Dedifferentiated amniotic fluid mesenchymal stem cell (primary cell): ENCODE results near the gene PWP2.
"Not testable (repeated sequence)": the region's sequence is repeated elsewhere in the genome, so short reads cannot be mapped to it uniquely, and the experiment has no call there.

Experiments
- DNase-seq: peaks from one replicate; pipeline ENCODE4 v3.0.0-alpha.2; 2016; ENCODE audit errors: extremely low spot score

Gene PWP2

DNA sequence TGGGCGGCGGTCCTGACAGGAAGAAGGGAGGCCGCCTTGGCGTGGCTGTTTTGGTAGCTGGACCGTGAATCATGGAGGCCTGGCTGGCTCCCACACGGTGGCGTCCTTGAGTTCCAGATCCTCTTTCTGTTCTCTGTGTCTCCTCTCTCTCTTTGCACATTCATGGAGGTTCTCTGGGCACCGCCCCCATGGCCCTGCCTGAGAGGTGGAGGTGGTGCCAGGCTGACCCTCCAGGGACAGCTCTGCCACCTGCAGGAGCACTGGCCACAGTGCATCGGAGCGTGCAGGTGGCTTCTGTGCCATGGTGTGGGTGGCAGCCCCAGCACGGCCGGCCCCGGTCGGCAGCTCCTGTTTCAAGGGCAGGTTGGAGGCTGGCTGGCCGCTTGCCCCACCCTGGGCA is 30.8 kb downstream of the PWP2 start:
- DNase-seq, result not testable (repeated sequence)

DNA sequence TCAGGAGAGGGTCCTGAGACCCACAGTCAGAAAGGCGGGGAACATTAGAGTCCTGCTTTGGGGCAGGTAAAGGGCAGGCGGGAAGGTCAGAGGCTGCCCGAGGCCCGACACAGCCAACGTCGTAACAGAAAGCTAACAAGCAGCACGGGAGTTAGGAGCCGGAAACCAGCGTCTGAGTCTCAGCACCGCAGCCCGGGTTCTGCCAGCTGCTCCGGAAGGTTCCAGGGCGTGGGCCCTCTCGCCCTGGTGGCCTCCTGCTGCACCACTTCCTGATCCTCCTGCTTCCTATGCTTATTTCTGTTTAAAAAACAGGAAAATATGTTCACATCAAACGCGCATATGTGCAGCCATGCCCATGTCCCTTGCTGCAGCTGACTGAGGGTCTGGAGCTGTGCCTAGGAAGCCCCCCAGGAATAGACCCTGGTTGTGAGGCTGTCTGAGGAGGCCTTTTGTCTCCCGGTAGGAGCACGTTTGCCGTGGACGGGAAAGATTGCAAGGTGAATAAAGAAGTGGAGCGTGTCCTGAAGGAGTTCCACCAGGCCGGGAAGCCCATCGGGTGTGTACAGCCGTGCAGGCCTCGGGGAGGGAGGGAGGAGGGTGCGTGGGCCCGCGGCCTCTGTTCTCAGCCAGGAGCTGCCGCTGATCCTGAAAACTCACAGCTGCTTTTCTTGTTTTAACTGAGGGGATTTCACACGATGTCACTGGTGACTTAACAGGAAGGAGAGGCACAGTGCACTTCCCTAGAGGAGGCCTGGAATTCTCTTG is 32.8 kb downstream of the PWP2 start:
- not testable (repeated sequence) for DNase-seq

DNA sequence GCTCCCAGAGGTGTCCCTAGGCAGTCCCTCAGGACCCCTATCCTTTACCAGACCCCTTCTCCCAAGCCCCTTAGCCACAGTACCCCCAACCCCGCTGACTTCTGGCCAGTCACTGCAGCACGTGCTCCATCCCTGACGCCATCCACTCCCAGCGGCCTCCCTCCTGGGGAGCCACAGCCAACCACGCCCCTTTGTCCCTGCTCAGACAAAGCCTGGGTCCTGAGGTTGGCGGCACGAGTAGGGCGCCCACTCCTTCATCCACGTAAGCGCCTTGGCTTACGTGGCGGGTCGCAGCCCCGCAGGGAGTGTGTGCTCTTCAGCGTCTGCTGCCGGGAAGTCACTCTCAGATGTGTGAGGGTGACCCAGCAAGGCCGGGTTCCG is 33.3 kb downstream of the PWP2 start:
- not testable (repeated sequence) for DNase-seq

DNA sequence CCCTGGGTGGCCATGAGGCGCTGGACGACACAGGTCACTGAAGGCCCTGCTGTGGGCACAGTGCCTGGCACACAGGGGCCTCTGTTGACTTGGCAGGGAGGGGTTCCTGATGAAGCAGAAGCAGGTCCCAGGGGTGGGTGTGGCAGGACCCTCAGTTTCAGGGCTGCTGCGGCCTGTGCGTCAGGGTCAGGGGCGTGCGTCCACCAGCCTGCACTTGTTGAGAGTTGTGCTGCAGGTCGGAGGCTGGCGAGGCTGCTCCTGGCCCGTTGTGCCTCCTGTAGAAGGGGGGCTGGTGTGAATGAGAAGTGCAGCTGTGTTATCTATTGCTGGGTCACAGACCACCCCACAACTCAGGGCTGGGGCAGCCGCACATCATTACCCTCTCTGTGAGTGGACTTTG is 35.3 kb downstream of the PWP2 start:
- DNase-seq, result not testable (repeated sequence)

DNA sequence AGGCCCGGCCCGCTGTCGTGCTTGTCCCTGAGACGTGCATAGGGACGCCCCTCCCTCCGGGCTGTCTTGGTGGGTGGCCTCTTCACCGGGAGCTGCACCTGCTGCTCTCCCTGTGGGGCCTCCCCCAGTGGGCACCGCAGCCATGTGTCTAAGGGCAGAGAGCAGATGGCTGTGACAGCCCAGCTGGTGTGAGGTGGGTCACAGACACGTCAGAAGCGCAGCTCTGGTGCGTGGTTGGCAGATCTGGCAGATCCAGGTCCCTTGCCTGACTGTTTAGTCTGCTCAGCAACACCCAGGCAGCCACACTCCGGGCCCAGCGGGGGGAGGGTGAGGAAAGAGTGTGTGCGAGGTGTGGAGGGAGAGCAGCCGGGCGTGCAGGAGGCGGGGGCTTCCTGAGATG is 36.2 kb downstream of the PWP2 start:
- DNase-seq, result not testable (repeated sequence)

DNA sequence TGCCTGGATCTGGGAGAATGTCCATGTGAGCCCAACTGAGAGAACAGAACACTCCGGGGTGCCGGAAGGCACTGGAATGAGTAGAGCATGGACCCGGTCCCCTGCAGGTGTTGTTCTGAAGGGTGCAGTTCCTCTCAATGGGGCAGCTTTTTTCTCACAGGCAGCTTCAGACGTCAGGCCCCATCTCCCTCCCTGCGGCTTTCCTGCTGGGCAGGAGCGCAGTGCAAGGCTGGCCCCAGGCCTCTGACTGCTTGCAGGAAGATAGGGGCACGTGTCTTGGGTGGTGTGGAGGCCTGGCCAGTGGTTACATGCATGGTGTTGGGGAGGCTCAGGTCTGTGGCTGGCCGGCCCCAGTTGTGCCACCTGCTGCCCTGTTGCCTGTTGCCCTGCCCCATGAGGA is 36.8 kb downstream of the PWP2 start:
- not testable (repeated sequence) for DNase-seq

DNA sequence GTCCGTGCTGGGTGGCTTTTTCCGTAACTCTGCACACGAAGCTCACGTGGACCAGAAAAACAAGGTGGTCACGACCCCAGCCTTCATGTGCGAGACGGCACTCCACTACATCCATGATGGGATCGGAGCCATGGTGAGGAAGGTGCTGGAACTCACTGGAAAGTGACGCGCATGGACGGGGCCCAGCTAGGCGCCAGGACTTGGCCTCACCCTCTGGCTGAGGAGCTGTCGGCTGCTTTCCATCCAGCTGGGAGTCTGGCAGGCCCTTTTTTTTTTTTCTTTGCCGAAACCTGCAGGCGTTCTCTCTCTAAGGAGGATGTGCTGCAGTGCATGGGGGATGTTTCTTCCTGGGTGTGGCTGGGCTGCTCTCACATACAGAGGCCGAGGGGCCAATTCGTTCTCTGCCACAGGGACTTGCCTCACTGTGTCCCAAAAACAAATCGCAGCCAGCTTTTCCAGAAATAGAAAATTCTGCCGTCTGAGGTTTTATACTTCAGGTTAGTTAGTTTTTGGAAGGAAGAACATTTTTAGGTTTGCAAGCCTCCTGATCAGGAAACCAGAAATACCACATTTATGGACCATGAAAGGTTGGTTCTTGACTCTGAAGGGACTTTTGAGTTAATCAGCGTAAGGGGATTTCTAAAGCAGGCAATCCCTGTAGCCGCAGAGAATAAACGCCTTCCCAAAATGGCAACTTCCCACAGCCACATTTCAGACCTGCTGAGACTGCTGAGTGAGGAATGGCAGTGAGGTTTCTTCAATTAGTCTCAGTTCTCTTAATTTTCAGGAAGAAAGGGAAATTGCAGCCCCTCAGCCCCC is 37.8 kb downstream of the PWP2 start:
- DNase-seq, result not testable (repeated sequence)

DNA sequence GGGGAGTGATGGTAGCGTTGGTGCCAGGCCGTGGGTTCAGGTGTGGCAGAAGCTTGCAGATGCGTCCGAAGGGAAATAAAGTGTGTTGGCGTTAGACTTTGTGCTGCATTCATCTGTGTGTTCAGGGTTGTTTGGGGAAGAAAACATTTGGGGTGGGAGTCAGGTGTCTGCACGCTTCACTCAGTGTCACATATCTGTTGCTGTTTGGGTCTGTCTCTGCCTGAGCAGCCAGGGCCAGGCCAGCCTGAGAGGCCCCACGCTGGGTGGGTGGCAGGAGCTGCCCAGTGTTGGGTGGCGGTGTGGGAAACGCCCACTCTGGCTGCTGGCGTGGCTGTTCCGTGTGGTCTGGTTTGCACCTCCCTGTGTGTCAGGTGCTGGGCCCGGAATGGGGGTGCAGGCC is 38.4 kb downstream of the PWP2 start:
- not testable (repeated sequence) for DNase-seq

DNA sequence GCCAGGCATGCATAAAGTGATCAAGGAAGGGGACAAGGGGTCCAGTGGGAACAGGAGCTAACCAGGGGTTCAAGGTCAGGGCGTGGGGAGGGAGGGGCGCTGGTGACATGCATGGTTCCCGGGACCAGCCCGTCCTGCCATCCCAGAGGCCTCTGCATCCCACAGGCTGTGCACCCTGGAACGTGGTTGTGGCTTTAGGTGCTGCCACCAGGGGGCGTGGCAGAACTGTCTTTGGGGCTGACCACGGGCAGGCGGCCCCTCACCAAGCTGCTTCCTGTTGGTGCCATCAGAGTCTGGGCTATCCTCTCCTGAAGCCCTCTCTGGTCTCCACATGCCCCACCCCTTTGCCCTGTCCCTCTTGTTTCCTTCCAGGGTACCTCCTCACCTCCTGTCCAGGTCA is 39.9 kb downstream of the PWP2 start:
- DNase-seq, result not testable (repeated sequence)

DNA sequence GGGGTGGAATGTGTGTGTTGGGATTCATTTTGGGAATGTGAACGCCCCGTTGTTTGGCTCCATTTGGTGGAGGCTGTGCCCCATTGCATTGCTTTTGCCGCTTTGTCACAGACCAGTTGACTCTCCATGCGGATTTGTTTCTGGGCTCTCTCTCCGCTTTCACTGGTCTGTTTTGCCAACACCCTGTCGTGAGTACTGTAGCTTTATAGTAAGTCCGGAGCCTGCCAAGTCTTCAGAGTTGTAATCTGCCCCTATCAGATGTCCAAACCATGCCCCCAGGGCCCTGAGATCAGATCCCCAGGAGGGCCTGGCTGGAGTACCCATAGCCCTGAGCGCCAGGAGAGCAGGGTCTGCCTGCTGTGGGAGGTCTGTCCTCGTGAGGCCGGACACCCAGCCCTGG is 43.1 kb downstream of the PWP2 start:
- not testable (repeated sequence) for DNase-seq

DNA sequence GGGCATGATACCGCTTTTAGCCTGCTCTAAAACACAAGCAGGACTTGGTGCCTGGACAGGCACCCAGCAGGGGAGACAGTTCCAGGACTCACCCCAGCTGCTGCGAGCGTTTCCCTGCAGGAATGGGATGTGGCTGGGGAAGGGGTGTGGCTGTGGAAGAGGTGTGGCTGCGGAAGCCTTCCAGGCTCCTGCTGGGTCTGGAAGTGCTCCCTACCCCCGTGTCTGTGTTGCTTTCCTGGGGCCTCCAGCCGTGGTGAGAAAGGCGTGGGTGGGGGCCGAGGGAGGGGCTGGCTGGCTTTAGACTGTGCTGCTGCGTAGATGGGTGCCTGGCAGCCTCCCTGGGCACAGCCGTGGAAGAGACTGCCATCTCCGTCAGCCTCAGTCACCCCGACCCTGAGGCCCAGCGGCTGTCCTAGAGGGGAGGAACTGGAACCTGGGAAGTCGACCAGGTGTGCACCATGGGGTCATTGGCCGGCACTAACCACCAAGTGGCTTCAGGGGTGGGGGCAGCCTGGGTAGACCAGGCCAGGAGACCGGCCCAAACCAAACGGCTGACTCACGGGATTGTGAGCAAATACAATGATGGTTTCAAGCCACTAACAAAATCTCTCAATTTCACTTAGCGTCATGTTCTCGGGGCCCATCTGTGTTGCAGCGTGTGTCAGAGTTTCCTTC is 46.2 kb downstream of the PWP2 start:
- DNase-seq, result not testable (repeated sequence)

DNA sequence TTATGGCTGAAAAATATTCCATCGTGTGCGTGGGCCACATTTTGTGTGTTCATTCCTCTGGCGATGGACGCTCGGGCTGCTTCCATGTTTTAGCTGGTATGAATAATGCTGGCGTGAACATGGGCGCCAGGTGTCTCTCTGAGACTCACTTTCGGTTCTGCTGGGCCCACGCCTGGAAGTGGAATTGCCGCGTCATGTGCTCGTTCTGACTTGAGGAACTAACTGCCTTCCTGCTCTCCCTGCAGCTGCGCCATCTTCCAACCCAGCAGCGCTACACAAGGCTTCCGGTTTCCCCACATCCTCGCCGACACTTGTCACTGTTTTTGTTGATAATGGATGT is 46.7 kb downstream of the PWP2 start:
- DNase-seq, result not testable (repeated sequence)

DNA sequence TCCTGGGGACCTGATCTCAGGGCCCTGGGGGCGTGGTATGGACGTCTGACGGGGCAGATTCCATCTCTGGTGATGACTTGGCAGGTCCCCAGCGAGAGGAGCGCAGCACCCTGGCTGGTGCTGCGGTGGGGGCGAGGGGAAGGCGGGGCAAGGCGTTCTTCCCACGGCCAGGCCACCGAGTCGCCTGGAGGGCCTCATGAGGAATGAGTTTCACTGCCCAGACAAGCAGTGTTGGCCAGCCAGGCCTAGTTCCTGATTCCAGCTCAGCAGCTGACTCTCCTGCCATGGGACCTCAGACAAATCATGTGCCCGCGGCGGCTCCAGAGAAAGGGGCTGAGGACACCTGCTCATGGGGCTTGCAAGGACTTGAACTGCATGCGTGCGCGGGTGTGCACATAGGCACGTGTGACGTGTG is 47.6 kb downstream of the PWP2 start:
- DNase-seq, result not testable (repeated sequence)

DNA sequence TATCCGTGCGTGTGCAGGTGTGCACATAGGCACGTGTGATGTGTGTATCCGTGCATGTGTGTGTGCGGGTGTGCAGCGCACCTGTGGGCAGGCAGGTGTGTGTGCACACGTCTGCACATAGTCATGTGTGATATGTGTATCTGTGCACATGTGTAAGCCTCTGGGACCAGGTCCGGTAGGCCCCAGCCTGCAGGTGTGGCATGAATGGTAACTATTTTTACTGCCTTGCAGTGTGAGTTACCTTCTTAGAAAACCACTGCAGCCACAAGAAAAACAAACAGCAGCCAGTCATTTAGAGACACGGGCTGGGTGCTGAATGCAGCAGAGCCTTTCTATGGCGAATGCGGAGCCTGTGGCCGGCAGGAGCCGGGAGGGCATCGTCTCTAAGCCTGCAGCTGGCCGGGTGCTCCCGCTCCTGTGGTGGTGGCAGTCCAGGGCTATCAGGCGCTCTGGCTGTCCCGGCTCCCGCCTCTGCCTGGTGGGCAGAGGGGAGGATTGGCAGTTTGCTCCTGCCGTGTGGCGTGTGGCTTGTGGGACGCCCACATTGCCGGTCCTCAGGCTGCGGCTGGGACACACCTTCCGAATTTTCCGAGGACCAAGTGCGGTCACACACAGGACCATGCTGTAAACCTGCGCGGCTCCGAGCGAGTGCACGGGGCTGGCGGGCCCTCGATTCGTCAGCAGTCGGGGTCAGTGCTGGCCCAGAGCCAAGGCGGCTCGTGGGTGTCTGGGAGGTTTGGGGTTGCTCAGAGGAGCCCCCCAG is 48.2 kb downstream of the PWP2 start:
- DNase-seq, result not testable (repeated sequence)

DNA sequence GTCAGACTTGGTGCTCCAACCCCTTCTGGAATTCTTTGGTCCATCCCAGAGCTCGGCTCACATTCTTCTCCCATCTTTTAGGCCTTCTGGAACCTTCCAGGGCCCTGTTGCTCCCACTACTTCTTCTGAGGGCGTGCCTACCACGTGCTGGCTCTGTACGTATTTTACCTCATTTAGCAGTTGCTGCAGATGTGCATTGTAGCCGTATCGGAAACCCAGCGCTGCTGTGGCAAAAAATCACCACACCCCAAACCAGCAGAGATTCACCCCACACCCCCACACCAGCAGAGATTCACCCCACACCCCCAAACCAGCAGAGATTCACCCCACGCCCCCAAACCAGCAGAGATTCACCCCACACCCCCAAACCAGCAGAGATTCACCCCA is 48.8 kb downstream of the PWP2 start:
- DNase-seq, result not testable (repeated sequence)

DNA sequence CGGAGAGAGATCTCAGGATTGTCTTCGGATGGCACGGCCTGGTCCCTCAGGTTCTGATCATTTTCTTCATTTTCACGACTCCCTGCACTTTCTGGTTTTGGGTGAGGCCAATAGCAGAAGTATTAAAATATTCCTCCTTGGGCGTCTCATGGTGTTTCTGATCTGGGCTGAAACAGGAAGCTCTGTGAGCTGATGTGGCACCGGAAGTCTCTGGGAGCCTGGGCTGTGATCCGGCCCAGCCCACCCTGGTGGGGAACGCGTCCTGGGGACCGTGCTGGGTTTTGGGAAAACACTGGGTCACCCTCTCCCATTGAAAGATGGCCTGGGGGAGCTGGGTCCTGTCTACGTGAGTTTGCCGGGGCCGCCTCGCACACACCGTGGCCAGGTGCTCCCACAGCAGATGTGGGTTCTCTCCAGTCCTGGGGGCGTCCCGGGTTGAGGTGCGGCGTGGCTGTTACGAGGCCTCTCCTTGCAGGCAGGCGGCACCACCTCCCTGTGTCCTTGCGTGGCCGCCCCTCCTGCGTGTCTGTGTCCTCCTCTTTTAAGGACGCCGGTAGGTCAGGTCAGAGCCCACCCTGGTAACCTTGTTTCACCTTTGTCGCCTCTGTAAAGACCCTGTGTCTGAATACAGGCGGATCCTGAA is 50.4 kb downstream of the PWP2 start:
- DNase-seq, result not testable (repeated sequence)

DNA sequence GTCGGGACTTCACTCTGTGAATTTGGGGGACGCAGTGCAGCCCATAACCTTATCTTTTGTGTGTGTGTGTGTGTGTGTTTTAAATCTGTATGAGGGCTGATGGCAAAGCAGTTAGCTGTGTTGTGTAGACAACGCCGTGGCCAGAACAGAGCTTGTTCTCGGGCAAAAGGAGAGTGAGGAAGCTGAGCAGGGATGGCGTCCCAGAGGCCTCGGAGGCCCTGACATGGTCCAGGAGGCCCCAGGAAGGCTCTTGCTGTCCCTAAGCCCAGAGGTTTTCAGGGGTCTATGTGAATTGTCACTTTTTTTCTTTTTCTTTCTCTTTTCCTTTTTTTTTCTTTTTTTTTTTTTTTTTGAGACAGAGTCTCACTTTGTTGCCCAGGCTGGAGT is 50.9 kb downstream of the PWP2 start:
- DNase-seq, result not testable (repeated sequence)

DNA sequence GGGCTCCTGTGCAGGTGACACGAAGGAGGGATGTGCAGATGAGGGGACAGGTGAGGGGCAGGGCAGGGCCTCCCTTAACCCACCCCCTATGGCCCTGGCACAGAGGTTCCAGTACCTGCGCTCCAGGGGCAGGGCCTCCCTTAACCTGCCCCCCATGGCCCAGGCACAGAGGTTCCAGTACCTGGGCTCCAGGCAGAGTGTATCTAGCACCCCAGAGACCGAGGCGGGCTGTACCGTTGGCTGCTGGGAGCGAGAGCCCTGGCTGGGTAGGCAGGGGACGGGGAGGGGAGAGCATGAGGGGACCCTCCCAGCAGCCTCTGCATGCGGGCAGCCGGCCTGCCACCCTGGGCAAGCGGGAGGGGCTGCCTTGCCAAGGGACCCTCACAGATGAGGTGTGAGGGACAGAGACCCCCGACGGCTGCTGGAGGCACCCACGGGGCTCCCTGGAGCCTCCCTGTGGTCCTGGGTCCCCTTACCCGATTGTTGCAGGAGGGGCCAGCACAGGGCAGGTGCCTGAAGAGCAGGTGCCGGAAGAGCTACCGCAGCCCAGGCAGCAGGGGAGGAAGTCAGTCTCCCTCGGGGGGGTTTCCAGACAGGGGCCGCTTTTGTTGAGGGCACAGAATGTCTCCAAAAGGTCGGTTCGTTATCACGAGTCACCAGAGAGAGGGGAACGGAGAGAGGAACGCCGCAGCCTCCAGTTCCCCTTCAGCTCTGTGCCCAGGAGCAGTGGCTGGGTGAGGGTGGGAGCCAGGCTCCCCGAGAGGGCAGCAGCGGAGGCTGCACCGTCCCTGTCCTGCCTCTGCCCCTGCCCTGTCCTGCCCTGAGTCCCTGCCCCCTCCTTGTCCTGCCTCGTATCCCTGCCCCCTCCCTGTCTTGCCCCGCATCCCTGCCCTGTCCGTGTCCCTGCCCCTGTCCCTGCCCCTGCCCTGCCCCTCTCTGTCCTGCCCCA is 52.4 kb downstream of the PWP2 start:
- not testable (repeated sequence) for DNase-seq

DNA sequence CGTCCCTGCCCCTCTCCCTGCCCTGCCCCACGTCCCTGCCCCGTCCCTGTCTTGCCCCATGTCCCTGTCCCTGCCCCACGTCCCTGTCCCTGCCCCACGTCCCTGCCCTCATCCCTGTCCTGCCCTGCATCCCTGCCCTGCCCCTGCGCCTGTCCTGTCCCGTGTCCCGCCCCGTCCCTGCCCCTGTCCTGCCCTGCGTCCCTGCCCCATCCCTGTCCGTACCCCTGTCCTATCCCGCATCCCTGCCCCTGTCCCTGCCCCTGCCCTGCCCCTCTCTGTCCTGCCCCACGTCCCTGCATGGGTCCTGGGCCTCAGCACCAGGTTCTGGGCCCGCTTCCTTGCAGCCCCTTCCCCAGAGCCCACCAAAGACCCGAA is 53.1 kb downstream of the PWP2 start:
- not testable (repeated sequence) for DNase-seq

DNA sequence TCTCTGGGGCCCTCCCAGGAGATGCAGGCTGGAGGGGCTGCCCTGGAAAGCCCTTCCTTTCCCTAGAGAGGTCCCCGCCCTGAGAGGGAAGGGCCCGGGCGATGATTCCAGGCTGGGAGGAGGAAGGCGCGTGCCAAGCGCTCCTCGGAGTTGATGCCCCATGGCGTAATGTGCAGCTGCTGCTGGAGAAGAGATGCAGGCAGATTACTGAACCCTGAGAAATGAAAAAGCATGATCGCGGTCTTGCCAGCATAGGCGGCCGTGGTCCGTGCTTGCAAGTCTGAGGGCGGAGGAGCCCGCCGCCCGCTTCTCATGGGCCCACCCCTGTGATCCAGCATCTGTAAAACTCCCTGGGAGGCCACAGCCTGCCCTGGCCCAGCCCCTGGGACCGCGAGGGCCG is 53.6 kb downstream of the PWP2 start:
- DNase-seq, result not testable (repeated sequence)
